Suprapubic skin (tissue), 4 donors: ENCODE measurements around the gene SEZ6L. TPM values are rescaled to one million over a fixed set of nuclear protein-coding genes. Genes with fewer than 3 reads are reported as not detected.

Source experiments
- DNase-seq, 2 donors: peaks; one replicate each; pipeline ENCODE4 v3.0.0-alpha.2; 2019; ENCODE audit warnings: low spot score in 2 of 2
- H3K27ac ChIP-seq: fragments of 200-600 bp; sonication (generic); one replicate; pipeline ENCODE4 v1.5.1; 2019
- H3K27me3 ChIP-seq: fragments of 200-600 bp; sonication (generic); one replicate; pipeline ENCODE4 v1.5.1; 2019
- H3K36me3 ChIP-seq: fragments of 200-600 bp; sonication (generic); one replicate; pipeline ENCODE4 v1.5.1; 2019
- H3K4me1 ChIP-seq: fragments of 200-600 bp; sonication (generic); one replicate; pipeline ENCODE4 v1.5.1; 2019
- H3K4me3 ChIP-seq: fragments of 200-600 bp; sonication (generic); one replicate; pipeline ENCODE4 v1.5.1; 2019; ENCODE audit warnings: mild to moderate bottlenecking
- H3K9me3 ChIP-seq: fragments of 200-600 bp; sonication (generic); one replicate; pipeline ENCODE4 v1.5.1; 2019
- CTCF ChIP-seq, 2 donors: fragments of 200-600 bp in 1 of 2; fragments of 450-650 bp in 1 of 2; sonication (generic) in 1 of 2; IDR thresholded peaks; one replicate each; pipeline ENCODE4 v1.5.1; 2016 to 2019; ENCODE audit warnings: antibody characterized with exemption in 2 of 2, mild to moderate bottlenecking in 1 of 2, moderate library complexity in 1 of 2
- EP300 ChIP-seq: sonication (generic); formaldehyde crosslinking; IDR thresholded peaks from one replicate; pipeline ENCODE4 v1.6.1; 2017; ENCODE audit warnings: antibody characterized with exemption
- POLR2A ChIP-seq, 2 donors: fragments of 450-650 bp; IDR thresholded peaks; one replicate each; pipeline ENCODE4 v1.6.1; 2017; ENCODE audit warnings: antibody characterized with exemption in 2 of 2, mild to moderate bottlenecking in 2 of 2, moderate library complexity in 2 of 2
- POLR2AphosphoS5 ChIP-seq, 3 donors: sonication (generic); formaldehyde crosslinking; IDR thresholded peaks; one replicate each; pipeline ENCODE4 v1.6.1; 2017; ENCODE audit warnings: antibody characterized with exemption in 3 of 3
- WGBS: methylation state at CpG from one replicate; pipeline ENCODE4 v1.1.5; 2018; 5-methylcytosine and 5-hydroxymethylcytosine counted together
- total RNA-seq, 4 donors: library from RNA; depleted of rRNA; stranded (reverse); fragments of >200 nt; gene quantifications; one replicate each; pipeline ENCODE4 v1.1.0, GENCODE V29; 2016

SEZ6L gene
- total RNA-seq, 4 donors from 2014 or later, result 0.24 to 2.2 (median 0.89) TPM

GRCh38 chr22:26321469-26321913 lies 152.2 kb downstream of the SEZ6L start:
- H3K9me3 ChIP-seq, result no peaks in the 10 kb centered on the region
- H3K4me1 ChIP-seq, result no peaks in the 10 kb centered on the region
- 31% methylated on average over 11 of the region's 12 CpGs for WGBS
- TF ChIP-seq POLR2AphosphoS5 (IDR thresholded peaks at IDR 0.05) (no peak), POLR2A (IDR thresholded peaks at IDR 0.05) (no peak), EP300 (no peak), CTCF (IDR thresholded peaks at IDR 0.05) (no peak)
- no peak overlapping the region for H3K27ac ChIP-seq
- no peaks in the 10 kb centered on the region for H3K36me3 ChIP-seq
- H3K27me3 ChIP-seq, result peaks cover 15% of the 10 kb centered on the region
- no peak overlapping the region for H3K4me3 ChIP-seq
- DNase-seq, result no peak

- no peak for DNase-seq
- Histone ChIP-seq H3K27me3 (peaks cover 20% of the 10 kb centered on the region), H3K27ac (no peak overlapping the region), H3K4me1 (no peaks in the 10 kb centered on the region), H3K36me3 (no peaks in the 10 kb centered on the region), H3K9me3 (no peaks in the 10 kb centered on the region), H3K4me3 (no peak overlapping the region)
- 62% methylated on average over 11 of the region's 11 CpGs for WGBS
- no peak for TF ChIP-seq EP300
- TF ChIP-seq POLR2A (IDR thresholded peaks at IDR 0.05), result no peak
- TF ChIP-seq POLR2AphosphoS5 (IDR thresholded peaks at IDR 0.05), result no peak
- no peak for TF ChIP-seq CTCF (IDR thresholded peaks at IDR 0.05)
These were observed 153.1 kb downstream of the SEZ6L start for GRCh38 chr22:26322179-26322905.

GRCh38 chr22:26323013-26323412 lies 153.8 kb downstream of the SEZ6L start:
- Histone ChIP-seq H3K36me3 (no peaks in the 10 kb centered on the region), H3K4me1 (no peaks in the 10 kb centered on the region), H3K27me3 (peaks cover 25% of the 10 kb centered on the region), H3K27ac (no peak overlapping the region), H3K4me3 (no peak overlapping the region), H3K9me3 (no peaks in the 10 kb centered on the region)
- no peak for DNase-seq
- TF ChIP-seq EP300 (no peak), POLR2AphosphoS5 (IDR thresholded peaks at IDR 0.05) (no peak), CTCF (IDR thresholded peaks at IDR 0.05) (no peak), POLR2A (IDR thresholded peaks at IDR 0.05) (no peak)
- WGBS, result 72% methylated on average over 5 of the region's 5 CpGs

- TF ChIP-seq POLR2A (IDR thresholded peaks at IDR 0.05) (no peak), POLR2AphosphoS5 (IDR thresholded peaks at IDR 0.05) (no peak), CTCF (IDR thresholded peaks at IDR 0.05) (no peak), EP300 (no peak)
- Histone ChIP-seq H3K4me3 (no peak overlapping the region), H3K36me3 (no peaks in the 10 kb centered on the region), H3K27me3 (peaks cover 23% of the 10 kb centered on the region), H3K9me3 (no peaks in the 10 kb centered on the region), H3K27ac (no peak overlapping the region), H3K4me1 (no peaks in the 10 kb centered on the region)
- WGBS, result 82% methylated on average over 4 of the region's 4 CpGs
- no peak for DNase-seq
These were observed 154.9 kb downstream of the SEZ6L start for GRCh38 chr22:26324150-26324549.

GRCh38 chr22:26325641-26326040 lies 156.4 kb downstream of the SEZ6L start:
- no peak overlapping the region for H3K27ac ChIP-seq
- 37% methylated on average over 4 of the region's 4 CpGs for WGBS

More at GRCh38 chr22:26325641-26326040, 156.4 kb downstream of the SEZ6L start:
- Histone ChIP-seq H3K4me1 (no peaks in the 10 kb centered on the region), H3K4me3 (no peak overlapping the region), H3K27me3 (peaks cover 20% of the 10 kb centered on the region), H3K36me3 (no peaks in the 10 kb centered on the region), H3K9me3 (no peaks in the 10 kb centered on the region)
- DNase-seq, result no peak
- no peak for TF ChIP-seq POLR2A (IDR thresholded peaks at IDR 0.05)
- no peak for TF ChIP-seq POLR2AphosphoS5 (IDR thresholded peaks at IDR 0.05)
- TF ChIP-seq CTCF (IDR thresholded peaks at IDR 0.05), result no peak
- no peak for TF ChIP-seq EP300
